ENCODE results near the gene TMEM200A. TPM values are rescaled to one million over a fixed set of nuclear protein-coding genes. Genes with fewer than 3 reads are reported as not detected.

TMEM200A gene
- total and polyA plus RNA-seq, 2 donors (not counting 1 experiment from before 2014, with no cell fraction given): 50.2 to 51.7 TPM

- Histone ChIP-seq H3K4me3 (replicated peaks in 1 of 4; ENCODE audit: control extremely low read depth in 1 of 4, insufficient read depth in 1 of 4, low read depth in 3 of 4, low read length in 4 of 4) (no peak overlapping the region), H3K27ac (ENCODE audit: insufficient read depth, low read length) (no peak overlapping the region), H3K4me1 (ENCODE audit: control insufficient read depth, extremely low read depth, insufficient read depth, low read length) (no peaks in the 10 kb centered on the region), H3K9me3 (ENCODE audit: control insufficient read depth, insufficient read depth, low read depth, low read length) (no peaks in the 10 kb centered on the region), H4K20me1 (ENCODE audit: control insufficient read depth, extremely low read depth, insufficient read depth, low read length) (no peaks in the 10 kb centered on the region), H3K27me3 (ENCODE audit: control insufficient read depth, insufficient read depth, low read length) (no peaks in the 10 kb centered on the region), H3K9ac (ENCODE audit: insufficient read depth, low read length) (no peak overlapping the region), H2AFZ (ENCODE audit: low read length) (no peak overlapping the region), H3K36me3 (ENCODE audit: control insufficient read depth, insufficient read depth, low read length) (no peaks in the 10 kb centered on the region), H3K4me2 (ENCODE audit: extremely low read depth, insufficient read depth, low read length) (no peak overlapping the region), H3K79me2 (ENCODE audit: control insufficient read depth, insufficient read depth, low read length) (no peaks in the 10 kb centered on the region)
- TF ChIP-seq EZH2 (IDR thresholded peaks at IDR 0.05; ENCODE audit: low read length, missing control alignments): no peak
- TF ChIP-seq CTCF (conservative IDR thresholded peaks at IDR 0.05 in 1 of 2, IDR thresholded peaks at IDR 0.05 in 1 of 2; ENCODE audit: low read depth in 1 of 2, low read length in 2 of 2): no peak
- DNase-seq (ENCODE audit: low read depth in 2 of 2): no peak
Observed at GRCh38 chr6:130452336-130452735, 86.5 kb downstream of the TMEM200A start.

- Histone ChIP-seq H3K9me3 (ENCODE audit: control insufficient read depth, insufficient read depth, low read depth, low read length) (no peaks in the 10 kb centered on the region), H3K36me3 (ENCODE audit: control insufficient read depth, insufficient read depth, low read length) (no peaks in the 10 kb centered on the region), H3K4me1 (ENCODE audit: control insufficient read depth, extremely low read depth, insufficient read depth, low read length) (no peaks in the 10 kb centered on the region), H3K4me2 (ENCODE audit: extremely low read depth, insufficient read depth, low read length) (no peak overlapping the region), H3K27me3 (ENCODE audit: control insufficient read depth, insufficient read depth, low read length) (no peaks in the 10 kb centered on the region), H2AFZ (ENCODE audit: low read length) (no peak overlapping the region), H3K27ac (ENCODE audit: insufficient read depth, low read length) (no peak overlapping the region), H4K20me1 (ENCODE audit: control insufficient read depth, extremely low read depth, insufficient read depth, low read length) (no peaks in the 10 kb centered on the region), H3K9ac (ENCODE audit: insufficient read depth, low read length) (no peak overlapping the region), H3K79me2 (ENCODE audit: control insufficient read depth, insufficient read depth, low read length) (no peaks in the 10 kb centered on the region), H3K4me3 (replicated peaks in 1 of 4; ENCODE audit: control extremely low read depth in 1 of 4, insufficient read depth in 1 of 4, low read depth in 3 of 4, low read length in 4 of 4) (no peak overlapping the region)
- peak in 1 of 2 donors; percentile 91 for DNase-seq (ENCODE audit: low read depth in 2 of 2)
- no peak for TF ChIP-seq CTCF (conservative IDR thresholded peaks at IDR 0.05 in 1 of 2, IDR thresholded peaks at IDR 0.05 in 1 of 2; ENCODE audit: low read depth in 1 of 2, low read length in 2 of 2)
- TF ChIP-seq EZH2 (IDR thresholded peaks at IDR 0.05; ENCODE audit: low read length, missing control alignments): no peak
Observed at GRCh38 chr6:130453230-130453629, 87.4 kb downstream of the TMEM200A start.

GRCh38 chr6:130457605-130458004 lies 91.8 kb downstream of the TMEM200A start:
- H3K4me2 ChIP-seq (ENCODE audit: extremely low read depth, insufficient read depth, low read length): no peak overlapping the region

More at GRCh38 chr6:130457605-130458004, 91.8 kb downstream of the TMEM200A start:
- no peaks in the 10 kb centered on the region for H3K4me1 ChIP-seq (ENCODE audit: control insufficient read depth, extremely low read depth, insufficient read depth, low read length)
- no peaks in the 10 kb centered on the region for H3K27me3 ChIP-seq (ENCODE audit: control insufficient read depth, insufficient read depth, low read length)
- no peaks in the 10 kb centered on the region for H4K20me1 ChIP-seq (ENCODE audit: control insufficient read depth, extremely low read depth, insufficient read depth, low read length)
- H3K79me2 ChIP-seq (ENCODE audit: control insufficient read depth, insufficient read depth, low read length): no peaks in the 10 kb centered on the region
- no peak overlapping the region for H3K4me3 ChIP-seq (replicated peaks in 1 of 4; ENCODE audit: control extremely low read depth in 1 of 4, insufficient read depth in 1 of 4, low read depth in 3 of 4, low read length in 4 of 4)
- no peak overlapping the region for H3K9ac ChIP-seq (ENCODE audit: insufficient read depth, low read length)
- no peak overlapping the region for H3K27ac ChIP-seq (ENCODE audit: insufficient read depth, low read length)
- no peaks in the 10 kb centered on the region for H3K36me3 ChIP-seq (ENCODE audit: control insufficient read depth, insufficient read depth, low read length)
- no peaks in the 10 kb centered on the region for H3K9me3 ChIP-seq (ENCODE audit: control insufficient read depth, insufficient read depth, low read depth, low read length)
- no peak for DNase-seq (ENCODE audit: low read depth in 2 of 2)
- H2AFZ ChIP-seq (ENCODE audit: low read length): no peak overlapping the region
- no peak for TF ChIP-seq EZH2 (IDR thresholded peaks at IDR 0.05; ENCODE audit: low read length, missing control alignments)
- TF ChIP-seq CTCF (conservative IDR thresholded peaks at IDR 0.05 in 1 of 2, IDR thresholded peaks at IDR 0.05 in 1 of 2; ENCODE audit: low read depth in 1 of 2, low read length in 2 of 2): peak; percentile 12 to 36
